ENCODE results near the gene DCUN1D4.
A peak's percentile ranks its signal among the peaks of the same experiment; 100 is the strongest.

The DCUN1D4 gene

DNA sequence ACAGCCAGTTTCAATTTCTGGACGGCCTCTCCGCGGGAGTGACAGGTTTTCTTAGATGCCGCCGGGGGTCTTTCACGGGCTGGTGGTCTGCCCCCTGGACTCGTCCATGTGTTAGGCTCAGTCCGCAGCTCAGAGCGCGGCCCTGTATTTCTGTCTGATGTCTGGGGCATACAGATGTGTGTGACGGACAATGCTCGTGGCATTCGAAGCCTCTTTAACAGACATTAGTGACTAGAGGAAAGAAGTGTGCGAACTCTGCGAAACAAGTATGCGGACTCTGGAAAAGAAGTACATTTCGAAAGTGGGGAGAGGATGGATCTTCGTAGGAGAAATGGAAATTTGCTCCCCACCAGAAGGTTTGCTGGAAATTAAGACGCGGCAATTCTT is 793 bp upstream of the DCUN1D4 start:
- DNase-seq (ENCODE audit: low read depth in 1 of 2, low spot score in 1 of 2) = no peak
- H3K27me3 ChIP-seq (ENCODE audit: insufficient read depth, poor library complexity, severe bottlenecking) = no peaks in the 10 kb centered on the region
- no peak overlapping the region; the same call in 1 of the 2 replicates for H3K27ac ChIP-seq (replicated peaks)
- TF ChIP-seq SPI1 (IDR thresholded peaks at IDR 0.05; ENCODE audit: borderline replicate concordance, low read depth) (no peak), GABPA (IDR thresholded peaks at IDR 0.05; ENCODE audit: low read depth) (no peak), POLR2AphosphoS5 (IDR thresholded peaks at IDR 0.05; ENCODE audit: low read depth) (no peak)
- TF ChIP-seq, protein P1, sequence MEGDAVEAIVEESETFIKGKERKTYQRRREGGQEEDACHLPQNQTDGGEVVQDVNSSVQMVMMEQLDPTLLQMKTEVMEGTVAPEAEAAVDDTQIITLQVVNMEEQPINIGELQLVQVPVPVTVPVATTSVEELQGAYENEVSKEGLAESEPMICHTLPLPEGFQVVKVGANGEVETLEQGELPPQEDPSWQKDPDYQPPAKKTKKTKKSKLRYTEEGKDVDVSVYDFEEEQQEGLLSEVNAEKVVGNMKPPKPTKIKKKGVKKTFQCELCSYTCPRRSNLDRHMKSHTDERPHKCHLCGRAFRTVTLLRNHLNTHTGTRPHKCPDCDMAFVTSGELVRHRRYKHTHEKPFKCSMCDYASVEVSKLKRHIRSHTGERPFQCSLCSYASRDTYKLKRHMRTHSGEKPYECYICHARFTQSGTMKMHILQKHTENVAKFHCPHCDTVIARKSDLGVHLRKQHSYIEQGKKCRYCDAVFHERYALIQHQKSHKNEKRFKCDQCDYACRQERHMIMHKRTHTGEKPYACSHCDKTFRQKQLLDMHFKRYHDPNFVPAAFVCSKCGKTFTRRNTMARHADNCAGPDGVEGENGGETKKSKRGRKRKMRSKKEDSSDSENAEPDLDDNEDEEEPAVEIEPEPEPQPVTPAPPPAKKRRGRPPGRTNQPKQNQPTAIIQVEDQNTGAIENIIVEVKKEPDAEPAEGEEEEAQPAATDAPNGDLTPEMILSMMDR (IDR thresholded peaks at IDR 0.05; ENCODE audit: insufficient read depth, low read length) = no peak
- TF ChIP-seq, protein P2, sequence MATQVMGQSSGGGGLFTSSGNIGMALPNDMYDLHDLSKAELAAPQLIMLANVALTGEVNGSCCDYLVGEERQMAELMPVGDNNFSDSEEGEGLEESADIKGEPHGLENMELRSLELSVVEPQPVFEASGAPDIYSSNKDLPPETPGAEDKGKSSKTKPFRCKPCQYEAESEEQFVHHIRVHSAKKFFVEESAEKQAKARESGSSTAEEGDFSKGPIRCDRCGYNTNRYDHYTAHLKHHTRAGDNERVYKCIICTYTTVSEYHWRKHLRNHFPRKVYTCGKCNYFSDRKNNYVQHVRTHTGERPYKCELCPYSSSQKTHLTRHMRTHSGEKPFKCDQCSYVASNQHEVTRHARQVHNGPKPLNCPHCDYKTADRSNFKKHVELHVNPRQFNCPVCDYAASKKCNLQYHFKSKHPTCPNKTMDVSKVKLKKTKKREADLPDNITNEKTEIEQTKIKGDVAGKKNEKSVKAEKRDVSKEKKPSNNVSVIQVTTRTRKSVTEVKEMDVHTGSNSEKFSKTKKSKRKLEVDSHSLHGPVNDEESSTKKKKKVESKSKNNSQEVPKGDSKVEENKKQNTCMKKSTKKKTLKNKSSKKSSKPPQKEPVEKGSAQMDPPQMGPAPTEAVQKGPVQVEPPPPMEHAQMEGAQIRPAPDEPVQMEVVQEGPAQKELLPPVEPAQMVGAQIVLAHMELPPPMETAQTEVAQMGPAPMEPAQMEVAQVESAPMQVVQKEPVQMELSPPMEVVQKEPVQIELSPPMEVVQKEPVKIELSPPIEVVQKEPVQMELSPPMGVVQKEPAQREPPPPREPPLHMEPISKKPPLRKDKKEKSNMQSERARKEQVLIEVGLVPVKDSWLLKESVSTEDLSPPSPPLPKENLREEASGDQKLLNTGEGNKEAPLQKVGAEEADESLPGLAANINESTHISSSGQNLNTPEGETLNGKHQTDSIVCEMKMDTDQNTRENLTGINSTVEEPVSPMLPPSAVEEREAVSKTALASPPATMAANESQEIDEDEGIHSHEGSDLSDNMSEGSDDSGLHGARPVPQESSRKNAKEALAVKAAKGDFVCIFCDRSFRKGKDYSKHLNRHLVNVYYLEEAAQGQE (IDR thresholded peaks at IDR 0.05; ENCODE audit: insufficient replicate concordance, low read depth) = no peak
- H3K4me3 ChIP-seq (replicated peaks; ENCODE audit: insufficient read depth, low read length) = peak overlapping the region; percentile 71

DNA sequence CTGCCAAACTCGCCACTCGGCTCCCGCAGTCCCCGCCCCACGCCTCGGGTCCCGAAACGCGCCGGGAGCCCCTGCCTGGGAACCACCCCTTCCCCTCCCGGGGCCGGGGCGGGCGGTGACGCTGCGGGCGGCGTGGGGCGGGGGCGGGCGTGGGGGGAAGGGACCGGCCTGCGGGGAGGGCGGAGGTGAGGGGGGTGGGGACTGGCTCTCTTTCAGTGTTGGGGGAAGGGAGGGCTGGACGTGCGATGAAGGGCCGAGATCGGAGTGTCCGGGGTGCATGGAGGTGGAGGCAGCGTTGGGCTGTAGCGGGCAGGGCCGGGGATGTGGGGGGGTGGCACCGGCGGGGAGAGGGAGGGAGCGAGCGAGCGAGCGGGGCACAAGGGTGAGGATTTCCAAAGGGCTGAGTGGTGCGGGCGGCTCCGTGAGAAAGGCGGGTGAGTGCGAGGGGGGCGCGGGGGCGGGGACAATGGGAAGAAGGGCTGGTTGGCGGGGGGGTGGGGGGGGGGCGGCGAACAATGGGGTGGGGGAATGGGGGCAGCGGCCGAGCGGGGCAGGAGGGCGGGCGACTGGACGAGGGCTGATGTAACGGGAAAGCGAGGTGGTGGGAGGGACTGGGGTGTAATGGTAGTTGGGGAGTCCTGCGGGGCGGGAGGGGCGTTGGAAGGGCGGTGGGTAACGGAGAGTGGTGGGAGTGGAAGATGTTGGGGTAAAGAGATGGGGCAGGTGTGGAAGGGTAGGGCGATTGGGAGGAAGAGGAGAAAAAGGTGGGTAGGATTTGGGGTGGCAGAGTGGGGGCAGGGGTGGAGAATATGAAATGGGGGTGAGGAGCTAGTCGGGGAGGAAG is 578 bp downstream of the DCUN1D4 start:
- Histone ChIP-seq H3K27me3 (ENCODE audit: insufficient read depth, poor library complexity, severe bottlenecking) (no peaks in the 10 kb centered on the region), H3K27ac (replicated peaks) (peak overlapping the region; percentile 81), H3K4me3 (replicated peaks; ENCODE audit: insufficient read depth, low read length) (peak overlapping the region; percentile 71)
- peak; percentile 31 to 68 for DNase-seq (ENCODE audit: low read depth in 1 of 2, low spot score in 1 of 2)
- no peak for TF ChIP-seq GABPA (IDR thresholded peaks at IDR 0.05; ENCODE audit: low read depth)
- TF ChIP-seq POLR2AphosphoS5 (IDR thresholded peaks at IDR 0.05; ENCODE audit: low read depth) = no peak
- no peak for TF ChIP-seq SPI1 (IDR thresholded peaks at IDR 0.05; ENCODE audit: borderline replicate concordance, low read depth)
- TF ChIP-seq, protein P1 (IDR thresholded peaks at IDR 0.05; ENCODE audit: insufficient read depth, low read length) = no peak

DNA sequence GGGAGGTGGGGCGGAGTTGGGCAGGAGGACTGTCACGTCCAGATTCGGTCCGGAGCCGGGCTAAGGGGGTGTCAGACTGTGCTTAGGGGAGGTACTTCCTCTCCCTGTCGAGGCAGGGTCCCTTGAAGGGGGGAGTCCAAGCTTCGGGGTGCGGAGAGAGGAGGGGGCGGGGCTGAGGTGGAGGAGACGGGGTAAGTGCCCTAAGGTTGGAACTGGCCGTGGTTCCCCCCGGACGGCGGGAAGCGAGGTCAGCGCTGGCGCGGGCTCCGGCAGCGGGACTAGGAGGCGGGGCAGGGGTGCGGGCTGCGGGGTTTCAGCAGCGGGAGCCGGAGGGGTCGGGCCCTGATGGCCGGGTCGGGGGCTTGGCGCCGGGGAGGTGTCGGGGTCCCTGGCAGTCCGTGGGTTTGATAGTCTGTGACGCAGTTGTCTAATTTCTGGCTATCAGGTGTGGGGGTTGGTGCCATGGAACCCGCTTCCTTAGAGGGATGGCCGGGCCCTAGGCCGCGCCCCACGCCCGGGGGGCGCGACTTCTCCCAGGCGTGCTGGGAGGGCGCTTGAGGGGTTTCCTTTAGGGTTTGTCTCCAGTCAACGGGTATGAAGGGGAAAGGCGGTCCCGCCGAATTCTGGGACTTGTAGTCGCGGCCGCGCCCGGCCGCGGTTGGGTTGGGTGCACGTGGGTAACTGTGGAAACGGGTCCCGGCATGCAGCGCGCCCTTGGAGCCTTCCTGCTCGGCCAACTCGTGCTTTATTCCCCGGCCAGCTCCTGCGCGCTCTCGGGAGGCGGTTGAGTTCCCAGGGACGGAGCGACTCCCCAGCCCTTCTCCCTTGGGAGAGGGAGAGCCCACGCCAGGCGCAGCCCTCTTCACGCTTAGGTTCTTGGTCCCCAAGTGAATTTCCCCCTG is 1.5 kb downstream of the DCUN1D4 start:
- H3K4me3 ChIP-seq (replicated peaks; ENCODE audit: insufficient read depth, low read length) = peak overlapping the region; percentile 71
- H3K27ac ChIP-seq (replicated peaks) = peak overlapping the region; percentile 81
- H3K27me3 ChIP-seq (ENCODE audit: insufficient read depth, poor library complexity, severe bottlenecking) = no peaks in the 10 kb centered on the region
- peak; percentile 60 to 94 for DNase-seq (ENCODE audit: low read depth in 1 of 2, low spot score in 1 of 2)
- TF ChIP-seq GABPA (IDR thresholded peaks at IDR 0.05; ENCODE audit: low read depth) (no peak), SPI1 (IDR thresholded peaks at IDR 0.05; ENCODE audit: borderline replicate concordance, low read depth) (0 out of 2 replicates have a peak, but pooled peaks have one; percentile 16), POLR2AphosphoS5 (IDR thresholded peaks at IDR 0.05; ENCODE audit: low read depth) (peak; percentile 85)
- TF ChIP-seq, protein P1 (IDR thresholded peaks at IDR 0.05; ENCODE audit: insufficient read depth, low read length) = no peak
- TF ChIP-seq, protein P2 (IDR thresholded peaks at IDR 0.05; ENCODE audit: insufficient replicate concordance, low read depth) = peak; percentile 20
